ENCODE measurements around the gene SMKR1. TPM values are rescaled to one million over a fixed set of nuclear protein-coding genes. Genes with fewer than 3 reads are reported as not detected.
"Not testable (repeated sequence)": the region's sequence is repeated elsewhere in the genome, so short reads cannot be mapped to it uniquely, and the experiment has no call there.

SMKR1 gene
- total and polyA plus RNA-seq, 9 of the 15 experiments (the other 6 are each of a cell fraction or from before 2014, with no cell fraction given), result 0.58 to 1.8 (median 0.93) TPM; not detected in 1

DNA sequence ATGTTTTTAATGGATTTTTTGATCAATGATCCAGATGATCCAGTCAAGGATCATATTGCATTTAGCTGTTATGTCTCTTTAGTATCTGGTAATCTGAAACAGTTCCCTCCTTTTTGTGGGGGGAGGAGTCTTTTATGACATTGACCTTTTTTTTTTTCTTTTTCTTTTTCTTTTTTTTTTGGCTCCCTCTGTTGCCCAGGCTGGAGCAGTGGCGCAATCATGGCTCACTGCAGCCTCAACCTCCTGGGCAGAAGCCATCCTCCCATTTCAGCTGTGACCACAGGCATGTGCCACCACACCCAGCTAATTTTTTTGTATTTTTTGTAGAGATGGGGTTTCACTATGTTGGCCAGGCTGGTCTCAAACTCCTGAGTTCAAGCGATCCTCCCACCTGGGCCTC is 22.1 kb downstream of the SMKR1 start:
- H3K4me1 ChIP-seq (replicated peaks in 1 of 2; ENCODE audit: control insufficient read depth in 2 of 2, insufficient read depth in 2 of 2, low read length in 2 of 2), result peaks cover 6 to 11% of the 10 kb centered on the region in 2 experiments; a peak in 3 of 5 replicates
- H3K27me3 ChIP-seq (ENCODE audit: control insufficient read depth in 2 of 2, insufficient read depth in 2 of 2, low read length in 2 of 2), result peaks cover 16 to 45% of the 10 kb centered on the region in 2 experiments; a peak in 3 of 5 replicates
- CTCF ChIA-PET (ENCODE audit: low intra/inter-chr PET ratio), result interaction anchor here (0.6 kb wide), 1 partner anchor 420 kb away, joined by 6 read pairs; no protein-coding TSS in a partner anchor
- intact Hi-C loops (cut with micrococcal nuclease); BruUV-seq (replicated peaks); H3K4me3 ChIP-seq; H3K27ac ChIP-seq (ENCODE audit: extremely low read depth, low read depth, low read length); H3K9me3 ChIP-seq (replicated peaks; ENCODE audit: control insufficient read depth, insufficient read depth, low read depth, low read length); H4K20me1 ChIP-seq (replicated peaks; ENCODE audit: control insufficient read depth, insufficient read depth, low read length); FAIRE-seq; H3K9me1 ChIP-seq (ENCODE audit: control insufficient read depth, insufficient read depth, low read length); H3K36me3 ChIP-seq (ENCODE audit: control insufficient read depth, insufficient read depth, low read length); H3K9ac ChIP-seq (ENCODE audit: insufficient read depth in 1 of 2, low read depth in 2 of 2, low read length in 2 of 2); H3K4me2 ChIP-seq (ENCODE audit: insufficient read depth, low read length); H3K79me2 ChIP-seq (ENCODE audit: control insufficient read depth, insufficient read depth, low read length); H2AFZ ChIP-seq (ENCODE audit: low read depth, low read length): not testable (repeated sequence)
- ATAC-seq (peak; percentile 58), DNase-seq (ENCODE audit: extremely low read depth in 1 of 4, low spot score in 3 of 4) (peak in 1 of 4 experiments; percentile 35)
- 15% methylated on average over 2 of the region's 2 CpGs for WGBS (ENCODE audit: insufficient coverage, low coverage, missing lambda C conversion rate)
- POLR2A ChIA-PET, result interaction anchor here (1.2 to 1.6 kb wide), 2 partner anchors 13 to 182 kb away, joined by 4 to 6 read pairs; no protein-coding TSS in a partner anchor
- in situ Hi-C loops (cut with MboI), result loop anchor here (10.0 kb wide), 1 partner anchor 1700 kb away; no protein-coding TSS in a partner anchor
- TF ChIP-seq SMAD4 (CRISPR knock-in tag; conservative IDR thresholded peaks at IDR 0.05) (0 out of 2 replicates have a peak, but pooled peaks have one; percentile 22), RAD51 (IDR thresholded peaks at IDR 0.05; ENCODE audit: borderline replicate concordance, low read depth) (peak; percentile 36; the same call in 1 of the 2 replicates), NRF1 (conservative IDR thresholded peaks at IDR 0.05 in 1 of 2, IDR thresholded peaks at IDR 0.05 in 1 of 2) (0 out of 4 replicates have a peak, but pooled peaks of 1 of the 2 experiments have one; percentile 20), ZNF121 (CRISPR knock-in tag; conservative IDR thresholded peaks at IDR 0.05) (peak; percentile 36; the same call in 1 of the 2 replicates), ZNF384 (IDR thresholded peaks at IDR 0.05; ENCODE audit: low read depth, low read length) (peak; percentile 93), NBN (IDR thresholded peaks at IDR 0.05; ENCODE audit: low read depth) (0 out of 2 replicates have a peak, but pooled peaks have one; percentile 34), DACH1 (IDR thresholded peaks at IDR 0.05; ENCODE audit: partially characterized antibody) (peak; percentile 13), CEBPB (tag; IDR thresholded peaks at IDR 0.05) (peak; percentile 90), TRIM24 (IDR thresholded peaks at IDR 0.05) (peak; percentile 54 to 67; a peak in 3 of 4 replicates), DPF2 (IDR thresholded peaks at IDR 0.05) (peak; percentile 48)
- TF ChIP-seq, protein P1, sequence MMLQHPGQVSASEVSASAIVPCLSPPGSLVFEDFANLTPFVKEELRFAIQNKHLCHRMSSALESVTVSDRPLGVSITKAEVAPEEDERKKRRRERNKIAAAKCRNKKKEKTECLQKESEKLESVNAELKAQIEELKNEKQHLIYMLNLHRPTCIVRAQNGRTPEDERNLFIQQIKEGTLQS (IDR thresholded peaks at IDR 0.05), result 0 out of 2 replicates have a peak, but pooled peaks have one; percentile 12
- TF ChIP-seq, protein P1 (CRISPR knock-in tag; conservative IDR thresholded peaks at IDR 0.05), result not testable (repeated sequence)
- TF ChIP-seq, protein P2, sequence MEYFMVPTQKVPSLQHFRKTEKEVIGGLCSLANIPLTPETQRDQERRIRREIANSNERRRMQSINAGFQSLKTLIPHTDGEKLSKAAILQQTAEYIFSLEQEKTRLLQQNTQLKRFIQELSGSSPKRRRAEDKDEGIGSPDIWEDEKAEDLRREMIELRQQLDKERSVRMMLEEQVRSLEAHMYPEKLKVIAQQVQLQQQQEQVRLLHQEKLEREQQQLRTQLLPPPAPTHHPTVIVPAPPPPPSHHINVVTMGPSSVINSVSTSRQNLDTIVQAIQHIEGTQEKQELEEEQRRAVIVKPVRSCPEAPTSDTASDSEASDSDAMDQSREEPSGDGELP (CRISPR knock-in tag; IDR thresholded peaks at IDR 0.05; ENCODE audit: borderline replicate concordance), result peak; percentile 60; the same call in 1 of the 2 replicates
- TF ChIP-seq, protein P3, sequence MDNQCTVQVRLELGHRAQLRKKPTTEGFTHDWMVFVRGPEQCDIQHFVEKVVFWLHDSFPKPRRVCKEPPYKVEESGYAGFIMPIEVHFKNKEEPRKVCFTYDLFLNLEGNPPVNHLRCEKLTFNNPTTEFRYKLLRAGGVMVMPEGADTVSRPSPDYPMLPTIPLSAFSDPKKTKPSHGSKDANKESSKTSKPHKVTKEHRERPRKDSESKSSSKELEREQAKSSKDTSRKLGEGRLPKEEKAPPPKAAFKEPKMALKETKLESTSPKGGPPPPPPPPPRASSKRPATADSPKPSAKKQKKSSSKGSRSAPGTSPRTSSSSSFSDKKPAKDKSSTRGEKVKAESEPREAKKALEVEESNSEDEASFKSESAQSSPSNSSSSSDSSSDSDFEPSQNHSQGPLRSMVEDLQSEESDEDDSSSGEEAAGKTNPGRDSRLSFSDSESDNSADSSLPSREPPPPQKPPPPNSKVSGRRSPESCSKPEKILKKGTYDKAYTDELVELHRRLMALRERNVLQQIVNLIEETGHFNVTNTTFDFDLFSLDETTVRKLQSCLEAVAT (IDR thresholded peaks at IDR 0.05), result peak in 1 of 2 experiments; percentile 58; a peak in 1 of 4 replicates
- TF ChIP-seq, protein P4, sequence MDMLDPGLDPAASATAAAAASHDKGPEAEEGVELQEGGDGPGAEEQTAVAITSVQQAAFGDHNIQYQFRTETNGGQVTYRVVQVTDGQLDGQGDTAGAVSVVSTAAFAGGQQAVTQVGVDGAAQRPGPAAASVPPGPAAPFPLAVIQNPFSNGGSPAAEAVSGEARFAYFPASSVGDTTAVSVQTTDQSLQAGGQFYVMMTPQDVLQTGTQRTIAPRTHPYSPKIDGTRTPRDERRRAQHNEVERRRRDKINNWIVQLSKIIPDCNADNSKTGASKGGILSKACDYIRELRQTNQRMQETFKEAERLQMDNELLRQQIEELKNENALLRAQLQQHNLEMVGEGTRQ (CRISPR knock-in tag; IDR thresholded peaks at IDR 0.05), result 0 out of 2 replicates have a peak, but pooled peaks have one; percentile 10
- TF ChIP-seq, protein P5, sequence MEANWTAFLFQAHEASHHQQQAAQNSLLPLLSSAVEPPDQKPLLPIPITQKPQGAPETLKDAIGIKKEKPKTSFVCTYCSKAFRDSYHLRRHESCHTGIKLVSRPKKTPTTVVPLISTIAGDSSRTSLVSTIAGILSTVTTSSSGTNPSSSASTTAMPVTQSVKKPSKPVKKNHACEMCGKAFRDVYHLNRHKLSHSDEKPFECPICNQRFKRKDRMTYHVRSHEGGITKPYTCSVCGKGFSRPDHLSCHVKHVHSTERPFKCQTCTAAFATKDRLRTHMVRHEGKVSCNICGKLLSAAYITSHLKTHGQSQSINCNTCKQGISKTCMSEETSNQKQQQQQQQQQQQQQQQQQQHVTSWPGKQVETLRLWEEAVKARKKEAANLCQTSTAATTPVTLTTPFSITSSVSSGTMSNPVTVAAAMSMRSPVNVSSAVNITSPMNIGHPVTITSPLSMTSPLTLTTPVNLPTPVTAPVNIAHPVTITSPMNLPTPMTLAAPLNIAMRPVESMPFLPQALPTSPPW (CRISPR knock-in tag; IDR thresholded peaks at IDR 0.05), result peak; percentile 21
